Measurements from ENCODE around the gene SFSWAP.

- no peak for TF ChIP-seq REST (IDR thresholded peaks at IDR 0.05; ENCODE audit: insufficient read depth in 1 of 2, low read depth in 2 of 2, low read length in 2 of 2)
- no peak for TF ChIP-seq SIN3A (IDR thresholded peaks at IDR 0.05; ENCODE audit: borderline replicate concordance, insufficient read depth, low read length)
These were observed 137.9 kb downstream of the SFSWAP start for GRCh38 chr12:131848753-131849152.
